SU-DHL-6 (cell line): Measurements from ENCODE around the gene GABRB3.

Source experiments
- H2AFZ ChIP-seq: fragments of 200-600 bp; sonication (generic); 2 replicates; pipeline ENCODE4 v1.6.1; 2014; ENCODE audit warnings: low read depth, mild to moderate bottlenecking, moderate library complexity, mixed read lengths, antibody characterized with exemption, low read length; ENCODE audit not compliant: severe bottlenecking
- H3F3A ChIP-seq: fragments of 200-600 bp; shearing (Covaris generic); 2 replicates; pipeline ENCODE4 v1.6.0; 2016; ENCODE audit warnings: antibody characterized with exemption, mild to moderate bottlenecking; ENCODE audit not compliant: insufficient read depth
- H3K27ac ChIP-seq: fragments of 200-600 bp; sonication (generic); 2 replicates; pipeline ENCODE4 v1.5.1; 2016; ENCODE audit warnings: low read depth, mild to moderate bottlenecking, low read length, moderate library complexity, mixed read lengths
- H3K27me3 ChIP-seq: fragments of 200-600 bp; sonication (generic), shearing (Covaris generic); 2 replicates; pipeline ENCODE4 v1.6.0; 2014; ENCODE audit warnings: mild to moderate bottlenecking, low read length
- H3K36me3 ChIP-seq: fragments of 200-600 bp; sonication (generic); 2 replicates; pipeline ENCODE4 v1.6.1; 2014; ENCODE audit warnings: mild to moderate bottlenecking, low read length, mixed read lengths
- H3K4me2 ChIP-seq: fragments of 300-600, 200-600 bp; shearing (Covaris generic), sonication (generic); 2 replicates; pipeline ENCODE4 v1.6.0; 2014; ENCODE audit warnings: low read length, low read depth, mild to moderate bottlenecking; ENCODE audit not compliant: poor library complexity, severe bottlenecking
- H3K4me3 ChIP-seq: fragments of 200-600 bp; sonication (generic); 2 replicates; pipeline ENCODE4 v1.5.1; 2014; ENCODE audit warnings: antibody characterized with exemption, low read length, mild to moderate bottlenecking, mixed read lengths; ENCODE audit not compliant: insufficient read depth, poor library complexity, severe bottlenecking
- H3K79me2 ChIP-seq: fragments of 200-600 bp; sonication (generic); 2 replicates; pipeline ENCODE4 v1.6.1; 2014; ENCODE audit warnings: mild to moderate bottlenecking, low read length, moderate library complexity; ENCODE audit not compliant: insufficient read depth
- H3K9ac ChIP-seq: fragments of 200-600 bp; sonication (generic); 2 replicates; pipeline ENCODE4 v1.7.0; 2014; ENCODE audit warnings: mild to moderate bottlenecking, low read length
- H3K9me2 ChIP-seq: fragments of 200-600 bp; sonication (generic); replicated peaks from 2 replicates; pipeline ENCODE4 v1.6.1; 2014; ENCODE audit warnings: low read length; ENCODE audit not compliant: insufficient read depth
- H3K9me3 ChIP-seq: fragments of 200-600 bp; sonication (generic); 2 replicates; pipeline ENCODE4 v1.6.1; 2014; ENCODE audit warnings: low read length, mixed read lengths; ENCODE audit not compliant: insufficient read depth
- H4K20me1 ChIP-seq: fragments of 200-600 bp; sonication (generic); 2 replicates; pipeline ENCODE4 v1.6.1; 2014; ENCODE audit warnings: low read depth, mild to moderate bottlenecking, antibody characterized with exemption, low read length, moderate library complexity, mixed read lengths
- CTCF ChIP-seq: fragments of 200-600 bp; sonication (generic); IDR thresholded peaks from one replicate; pipeline ENCODE4 v1.5.1; 2017; ENCODE audit warnings: antibody characterized with exemption, mild to moderate bottlenecking, low read length, moderate library complexity; ENCODE audit not compliant: insufficient read depth, poor library complexity, severe bottlenecking
- EZH2phosphoT487 ChIP-seq: fragments of 200-600 bp; sonication (generic), shearing (Covaris generic); conservative IDR thresholded peaks from 2 replicates; pipeline ENCODE4 v1.6.1; 2018; ENCODE audit warnings: mild to moderate bottlenecking, antibody characterized with exemption, low read length, moderate library complexity, mixed read lengths

The GABRB3 gene

GRCh38 chr15:26682598-26683164 lies 90.2 kb downstream of the GABRB3 start:
- H3K4me2 ChIP-seq: no peak overlapping the region
- TF ChIP-seq EZH2phosphoT487 (no peak), CTCF (no peak)
- no peaks in the 10 kb centered on the region for H3K27me3 ChIP-seq
- H3K9me3 ChIP-seq: no peaks in the 10 kb centered on the region
- no peak overlapping the region for H2AFZ ChIP-seq
- H3F3A ChIP-seq: no peaks in the 10 kb centered on the region
- no peaks in the 10 kb centered on the region for H4K20me1 ChIP-seq
- H3K9me2 ChIP-seq: no peaks in the 10 kb centered on the region
- no peak overlapping the region for H3K27ac ChIP-seq
- H3K9ac ChIP-seq: no peak overlapping the region
- H3K79me2 ChIP-seq: no peaks in the 10 kb centered on the region
- no peak overlapping the region for H3K4me3 ChIP-seq
- H3K36me3 ChIP-seq: no peaks in the 10 kb centered on the region

GRCh38 chr15:26679927-26680326 lies 92.9 kb downstream of the GABRB3 start:
- H4K20me1 ChIP-seq: no peaks in the 10 kb centered on the region
- H3K4me2 ChIP-seq: no peak overlapping the region
- no peak overlapping the region for H3K9ac ChIP-seq
- no peak for TF ChIP-seq CTCF
- TF ChIP-seq EZH2phosphoT487: no peak
- no peak overlapping the region for H3K27ac ChIP-seq
- H3F3A ChIP-seq: no peaks in the 10 kb centered on the region
- H3K79me2 ChIP-seq: no peaks in the 10 kb centered on the region
- no peaks in the 10 kb centered on the region for H3K9me3 ChIP-seq
- H3K4me3 ChIP-seq: no peak overlapping the region
- H3K36me3 ChIP-seq: no peaks in the 10 kb centered on the region
- H2AFZ ChIP-seq: no peak overlapping the region
- H3K27me3 ChIP-seq: no peaks in the 10 kb centered on the region
- H3K9me2 ChIP-seq: no peaks in the 10 kb centered on the region

GRCh38 chr15:26676115-26676514 lies 96.8 kb downstream of the GABRB3 start:
- Histone ChIP-seq H3K9me3 (no peaks in the 10 kb centered on the region), H3K9ac (no peak overlapping the region), H3K9me2 (no peaks in the 10 kb centered on the region), H3K4me2 (no peak overlapping the region), H3K36me3 (no peaks in the 10 kb centered on the region), H3K4me3 (no peak overlapping the region), H4K20me1 (no peaks in the 10 kb centered on the region), H3K27me3 (no peaks in the 10 kb centered on the region), H3K27ac (no peak overlapping the region), H3K79me2 (no peaks in the 10 kb centered on the region), H2AFZ (no peak overlapping the region), H3F3A (no peaks in the 10 kb centered on the region)
- TF ChIP-seq EZH2phosphoT487 (no peak), CTCF (no peak)

DNA sequence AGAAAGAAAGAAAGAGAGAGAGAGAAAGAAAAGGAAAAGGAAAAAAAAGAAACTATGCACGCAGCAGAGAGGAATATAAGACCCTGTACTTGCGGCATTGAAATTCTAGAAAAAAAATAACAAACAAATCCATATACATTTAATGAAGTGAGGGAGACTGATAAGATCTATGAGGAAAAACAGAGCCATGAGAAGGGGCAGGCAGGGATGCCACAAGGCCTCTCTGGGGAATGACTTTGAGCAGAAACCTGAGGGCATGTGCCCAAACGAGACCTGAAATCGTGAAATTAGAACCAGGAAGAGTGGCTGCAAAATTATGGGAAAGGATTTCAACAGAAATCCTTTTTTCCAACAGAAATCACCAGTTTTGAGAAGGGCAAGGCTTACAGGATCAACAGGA lies 98.4 kb downstream of the GABRB3 start:
- no peak overlapping the region for H3K4me2 ChIP-seq
- no peaks in the 10 kb centered on the region for H4K20me1 ChIP-seq
- no peaks in the 10 kb centered on the region for H3K36me3 ChIP-seq
- H2AFZ ChIP-seq: no peak overlapping the region
- H3K9me3 ChIP-seq: no peaks in the 10 kb centered on the region
- no peaks in the 10 kb centered on the region for H3F3A ChIP-seq
- H3K27me3 ChIP-seq: no peaks in the 10 kb centered on the region
- H3K9ac ChIP-seq: no peak overlapping the region
- no peak overlapping the region for H3K27ac ChIP-seq
- H3K4me3 ChIP-seq: no peak overlapping the region
- no peaks in the 10 kb centered on the region for H3K9me2 ChIP-seq
- H3K79me2 ChIP-seq: no peaks in the 10 kb centered on the region
- TF ChIP-seq CTCF: no peak
- no peak for TF ChIP-seq EZH2phosphoT487
